Tibial artery (tissue), 4 donors: ENCODE results near the gene TEKT3.

Experiments
- DNase-seq, 2 donors: peaks; one replicate each; pipeline ENCODE4 v3.0.0-alpha.2; 2019
- H3K27ac ChIP-seq, 2 donors: fragments of 200-600 bp; sonication (generic) in 1 of 2; 1 replicate in 1 of 2; 2 replicates in 1 of 2; pipeline ENCODE4 v1.5.1; 2018 to 2019; ENCODE audit warnings: mild to moderate bottlenecking in 1 of 2
- H3K27me3 ChIP-seq, 2 donors: fragments of 200-600 bp; sonication (generic) in 1 of 2; one replicate each; pipeline versions ENCODE4 v1.5.1 to v1.6.0; 2016 to 2019
- H3K36me3 ChIP-seq, 3 donors: fragments of 200-600 bp; sonication (generic) in 2 of 3; one replicate each; pipeline ENCODE4 v1.5.1; 2016 to 2019; ENCODE audit warnings: mild to moderate bottlenecking in 2 of 3
- H3K4me1 ChIP-seq, 4 donors: fragments of 200-600 bp; sonication (generic) in 2 of 4; 1 replicate in 3 of 4; 2 replicates in 1 of 4; pipeline ENCODE4 v1.5.1; 2016 to 2019
- H3K4me3 ChIP-seq, 2 donors: fragments of 200-600 bp; sonication (generic) in 1 of 2; 1 replicate in 1 of 2; 2 replicates in 1 of 2; pipeline ENCODE4 v1.5.1; 2018 to 2019; ENCODE audit warnings: mild to moderate bottlenecking in 2 of 2
- H3K9me3 ChIP-seq, 3 donors: fragments of 200-600 bp; sonication (generic) in 1 of 3; one replicate each; pipeline ENCODE4 v1.5.1; 2016 to 2019
- intact Hi-C: fragments of 100-400 bp; cut with DNase I; formaldehyde crosslinking; loops from one replicate; pipeline ENCODE4 v1.15.0; 2023; ENCODE audit warnings: low total_unique reads
- TF ChIP-seq, protein P1 (sequence below), 2 experiments: fragments of 200-600 bp in 1 of 2; fragments of 450-650 bp in 1 of 2; IDR thresholded peaks; one replicate each; pipeline ENCODE4 v1.5.1; 2017 to 2019; ENCODE audit warnings: antibody characterized with exemption in 2 of 2, mild to moderate bottlenecking in 1 of 2, moderate library complexity in 1 of 2

TEKT3 gene

DNA sequence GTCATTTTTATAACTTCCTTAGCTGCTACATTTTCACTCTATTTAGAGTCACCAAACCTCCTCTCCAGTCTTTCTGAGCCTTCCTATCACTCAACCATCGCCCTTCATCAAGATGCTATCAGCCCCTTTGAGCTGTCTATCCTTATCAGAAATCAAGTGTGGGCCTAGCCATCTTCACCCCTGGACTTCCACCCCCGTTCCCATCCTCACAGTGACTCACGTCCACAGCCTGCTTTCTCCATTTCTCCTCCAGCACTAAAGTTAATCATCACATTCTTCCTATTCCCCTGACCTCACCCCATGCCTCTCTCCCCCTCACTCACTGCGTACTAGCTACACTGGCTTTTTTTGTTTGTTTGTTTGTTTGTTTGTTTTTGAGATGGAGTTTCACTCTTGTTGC lies 2.4 kb upstream of the TEKT3 start:
- intact Hi-C loops = no loop called here
- no peak for DNase-seq
- no peak overlapping the region for H3K4me3 ChIP-seq
- H3K27ac ChIP-seq = no peak overlapping the region
- peaks cover 0 to 18% of the 10 kb centered on the region in 2 donors for H3K27me3 ChIP-seq
- TF ChIP-seq, protein P1, sequence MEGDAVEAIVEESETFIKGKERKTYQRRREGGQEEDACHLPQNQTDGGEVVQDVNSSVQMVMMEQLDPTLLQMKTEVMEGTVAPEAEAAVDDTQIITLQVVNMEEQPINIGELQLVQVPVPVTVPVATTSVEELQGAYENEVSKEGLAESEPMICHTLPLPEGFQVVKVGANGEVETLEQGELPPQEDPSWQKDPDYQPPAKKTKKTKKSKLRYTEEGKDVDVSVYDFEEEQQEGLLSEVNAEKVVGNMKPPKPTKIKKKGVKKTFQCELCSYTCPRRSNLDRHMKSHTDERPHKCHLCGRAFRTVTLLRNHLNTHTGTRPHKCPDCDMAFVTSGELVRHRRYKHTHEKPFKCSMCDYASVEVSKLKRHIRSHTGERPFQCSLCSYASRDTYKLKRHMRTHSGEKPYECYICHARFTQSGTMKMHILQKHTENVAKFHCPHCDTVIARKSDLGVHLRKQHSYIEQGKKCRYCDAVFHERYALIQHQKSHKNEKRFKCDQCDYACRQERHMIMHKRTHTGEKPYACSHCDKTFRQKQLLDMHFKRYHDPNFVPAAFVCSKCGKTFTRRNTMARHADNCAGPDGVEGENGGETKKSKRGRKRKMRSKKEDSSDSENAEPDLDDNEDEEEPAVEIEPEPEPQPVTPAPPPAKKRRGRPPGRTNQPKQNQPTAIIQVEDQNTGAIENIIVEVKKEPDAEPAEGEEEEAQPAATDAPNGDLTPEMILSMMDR (IDR thresholded peaks at IDR 0.05) = no peak
- H3K9me3 ChIP-seq = no peaks in the 10 kb centered on the region
- no peaks in the 10 kb centered on the region for H3K36me3 ChIP-seq
- H3K4me1 ChIP-seq = peaks cover 0 to 13% (median 6%) of the 10 kb centered on the region in 4 donors

DNA sequence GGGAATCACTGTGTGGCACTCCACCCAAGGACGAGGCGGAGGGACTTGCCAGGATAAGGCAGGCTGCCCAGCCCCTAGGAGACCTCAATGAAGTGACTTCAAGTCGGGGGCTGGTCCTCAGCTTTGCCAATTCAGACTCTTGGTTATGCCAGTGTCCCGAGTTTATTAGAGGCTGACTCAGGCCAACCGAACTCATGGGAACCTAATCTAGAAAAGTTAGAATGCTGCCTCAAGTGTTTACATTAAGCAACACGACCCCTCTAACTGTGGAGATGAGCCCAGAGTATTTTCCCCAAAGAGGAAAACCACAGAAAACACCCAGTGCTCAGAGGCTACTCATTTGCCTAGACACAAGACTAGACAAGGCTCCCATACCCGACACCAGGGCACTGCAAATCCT lies 1.1 kb upstream of the TEKT3 start:
- H3K9me3 ChIP-seq = no peaks in the 10 kb centered on the region
- H3K27me3 ChIP-seq = peaks cover 0 to 18% of the 10 kb centered on the region in 2 donors
- H3K27ac ChIP-seq = no peak overlapping the region
- peaks cover 0 to 13% (median 6%) of the 10 kb centered on the region in 4 donors for H3K4me1 ChIP-seq
- TF ChIP-seq, protein P1 (IDR thresholded peaks at IDR 0.05) = no peak
- H3K36me3 ChIP-seq = no peaks in the 10 kb centered on the region
- no peak for DNase-seq
- intact Hi-C loops = no loop called here
- H3K4me3 ChIP-seq = no peak overlapping the region

DNA sequence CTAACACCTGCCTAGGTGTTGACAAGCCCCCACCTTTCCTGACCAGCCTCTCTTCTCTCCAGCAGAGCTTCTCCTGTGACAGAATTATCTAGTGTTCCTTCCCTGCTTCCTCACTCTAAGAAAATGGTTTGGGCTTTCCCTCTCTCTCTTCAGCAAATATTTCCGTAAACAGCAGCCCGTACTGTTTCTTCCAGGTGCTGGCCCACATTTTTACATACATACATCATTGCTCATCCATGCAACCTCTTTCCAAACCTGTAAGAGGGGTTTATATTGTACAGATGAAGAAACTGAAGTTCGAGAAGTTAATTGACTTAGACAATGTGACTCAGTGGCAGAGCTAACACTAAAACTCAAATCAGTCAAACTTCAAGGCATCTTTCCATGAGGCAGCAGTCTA lies 569 bp upstream of the TEKT3 start:
- Histone ChIP-seq H3K27ac (no peak overlapping the region), H3K4me1 (peaks cover 0 to 13% (median 6%) of the 10 kb centered on the region in 4 donors), H3K36me3 (no peaks in the 10 kb centered on the region), H3K27me3 (peaks cover 0 to 18% of the 10 kb centered on the region in 2 donors), H3K9me3 (no peaks in the 10 kb centered on the region), H3K4me3 (peak overlapping the region; percentile 31 to 44)
- TF ChIP-seq, protein P1 (IDR thresholded peaks at IDR 0.05) = no peak
- intact Hi-C loops = no loop called here
- no peak for DNase-seq

DNA sequence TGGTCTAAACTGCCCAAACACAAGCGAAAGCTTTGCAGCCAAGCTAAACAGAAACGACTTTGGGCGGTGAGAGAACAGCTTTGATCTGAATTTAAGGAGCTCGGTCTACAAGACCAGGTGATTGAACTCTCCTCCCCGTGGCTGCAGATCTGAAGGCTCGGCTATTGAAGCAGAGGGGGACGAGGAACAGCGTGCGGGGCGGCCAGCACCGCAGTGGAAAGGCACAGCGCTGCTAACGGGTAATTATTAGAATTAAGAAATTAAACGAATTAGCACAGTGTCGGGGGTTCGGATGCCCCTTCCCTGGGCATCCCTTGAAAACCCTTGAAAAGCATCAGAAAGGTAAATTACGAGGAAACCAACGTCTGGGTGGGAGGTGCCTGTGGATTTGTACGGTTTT lies 431 bp downstream of the TEKT3 start:
- no peak overlapping the region for H3K27ac ChIP-seq
- H3K4me3 ChIP-seq = peak overlapping the region; percentile 31 to 44
- H3K9me3 ChIP-seq = no peaks in the 10 kb centered on the region
- peaks cover 0 to 18% of the 10 kb centered on the region in 2 donors for H3K27me3 ChIP-seq
- intact Hi-C loops = no loop called here
- DNase-seq = no peak
- peaks cover 0 to 13% (median 6%) of the 10 kb centered on the region in 4 donors for H3K4me1 ChIP-seq
- H3K36me3 ChIP-seq = no peaks in the 10 kb centered on the region
- TF ChIP-seq, protein P1 (IDR thresholded peaks at IDR 0.05) = no peak

DNA sequence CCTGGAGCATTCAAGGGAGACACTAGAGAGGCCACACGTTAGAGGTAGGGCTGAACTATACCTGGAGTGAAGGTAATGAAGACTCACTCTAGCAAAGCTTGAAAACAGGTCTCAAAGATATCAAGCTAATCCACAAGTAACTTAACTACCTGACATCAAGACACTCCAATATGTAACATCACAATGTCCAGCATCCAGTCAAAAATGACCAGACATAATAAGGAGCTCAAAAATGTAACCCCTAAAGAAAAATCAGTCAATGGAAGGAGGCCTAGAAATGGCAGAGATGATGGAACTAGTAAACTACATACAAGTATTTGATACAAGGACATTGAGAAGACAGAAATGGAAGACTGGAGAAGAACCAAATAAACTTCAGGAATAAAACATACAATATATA lies 6.0 kb downstream of the TEKT3 start:
- H3K27me3 ChIP-seq = no peaks in the 10 kb centered on the region
- TF ChIP-seq, protein P1 (IDR thresholded peaks at IDR 0.05) = no peak
- H3K4me1 ChIP-seq = no peaks in the 10 kb centered on the region
- peaks cover 0 to 8% (median 5%) of the 10 kb centered on the region in 3 donors for H3K9me3 ChIP-seq
- intact Hi-C loops = no loop called here
- H3K4me3 ChIP-seq = no peak overlapping the region
- no peak overlapping the region for H3K27ac ChIP-seq
- no peak for DNase-seq
- no peaks in the 10 kb centered on the region for H3K36me3 ChIP-seq

DNA sequence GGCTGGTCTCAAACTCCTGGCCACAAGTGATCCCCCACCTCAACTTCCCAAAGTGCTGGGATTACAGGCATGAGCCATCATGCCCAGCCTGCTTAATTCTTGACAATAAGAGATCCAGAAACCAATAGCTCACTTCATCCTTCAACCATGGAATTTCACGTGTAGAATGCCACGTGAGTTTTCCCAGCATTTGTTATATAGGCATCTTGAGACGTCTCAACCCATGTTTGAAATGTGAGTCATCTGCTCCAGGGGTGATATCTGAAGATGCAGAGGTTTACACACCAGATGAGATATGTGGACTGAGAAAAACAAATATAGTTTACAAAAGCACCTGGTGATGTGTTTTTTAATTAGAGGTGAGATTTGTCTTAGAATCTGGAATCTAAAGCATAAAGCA lies 7.1 kb downstream of the TEKT3 start:
- TF ChIP-seq, protein P1 (IDR thresholded peaks at IDR 0.05) = no peak
- H3K4me3 ChIP-seq = no peak overlapping the region
- no peaks in the 10 kb centered on the region for H3K4me1 ChIP-seq
- intact Hi-C loops = no loop called here
- H3K27me3 ChIP-seq = no peaks in the 10 kb centered on the region
- DNase-seq = no peak
- no peak overlapping the region for H3K27ac ChIP-seq
- no peaks in the 10 kb centered on the region for H3K36me3 ChIP-seq
- H3K9me3 ChIP-seq = peaks cover 0 to 8% (median 5%) of the 10 kb centered on the region in 3 donors
